Esophagus squamous epithelium (tissue), 5 donors: ENCODE results near the gene EGFR. TPM values are rescaled to one million over a fixed set of nuclear protein-coding genes. Genes with fewer than 3 reads are reported as not detected.

Experiments used
- DNase-seq: peaks from one replicate; lab custom pipeline; 2025; lab: John Stamatoyannopoulos, UW
- H3K27ac ChIP-seq, 4 donors: fragments of 200-600 bp; sonication (generic); one replicate each; pipeline ENCODE4 v1.5.1; 2016 to 2019; ENCODE audit warnings: mild to moderate bottlenecking in 1 of 4
- H3K27me3 ChIP-seq, 4 donors: fragments of 200-600 bp; sonication (generic); 1 replicate in 3 of 4; 2 replicates in 1 of 4; pipeline versions ENCODE4 v1.5.1 to v1.6.0; 2017 to 2021; ENCODE audit warnings: antibody characterized with exemption in 1 of 4
- H3K36me3 ChIP-seq, 3 donors: fragments of 200-600 bp; sonication (generic); one replicate each; pipeline ENCODE4 v1.5.1; 2016 to 2019
- H3K4me1 ChIP-seq, 3 donors: fragments of 200-600 bp; sonication (generic); one replicate each; pipeline ENCODE4 v1.5.1; 2017 to 2019
- H3K4me3 ChIP-seq, 4 donors: fragments of 200-600 bp; sonication (generic); 1 replicate in 3 of 4; 2 replicates in 1 of 4; pipeline ENCODE4 v1.5.1; 2016 to 2019; ENCODE audit warnings: mild to moderate bottlenecking in 2 of 4, moderate library complexity in 1 of 4
- H3K9me3 ChIP-seq, 3 donors: fragments of 200-600 bp; sonication (generic); one replicate each; pipeline ENCODE4 v1.5.1; 2016 to 2019
- POLR2A ChIP-seq, 4 donors: fragments of 450-650 bp; IDR thresholded peaks; one replicate each; pipeline ENCODE4 v1.6.1; 2017; ENCODE audit warnings: antibody characterized with exemption in 4 of 4, mild to moderate bottlenecking in 4 of 4, moderate library complexity in 3 of 4
- WGBS, 2 donors: methylation state at CpG; one replicate each; pipeline ENCODE4 v1.1.5; 2018; 5-methylcytosine and 5-hydroxymethylcytosine counted together
- intact Hi-C: fragments of 100-400 bp; cut with DNase I; formaldehyde crosslinking; loops from one replicate; pipeline ENCODE4 v1.15.0; 2022
- total RNA-seq, 4 donors: library from RNA; depleted of rRNA; stranded (reverse); fragments of >200 nt; gene quantifications; one replicate each; pipeline ENCODE4 v1.1.0, GENCODE V29; 2016
- TF ChIP-seq, protein P1 (sequence below), 6 experiments: fragments of 450-650 bp in 4 of 6; fragments of 200-600 bp in 2 of 6; sonication (generic) in 2 of 6; IDR thresholded peaks; one replicate each; pipeline ENCODE4 v1.5.1; 2016 to 2019; ENCODE audit warnings: antibody characterized with exemption in 6 of 6, mild to moderate bottlenecking in 4 of 6, moderate library complexity in 4 of 6
- donor health status: DM: yes; HTN: yes; CAD: no.

The EGFR gene
- total RNA-seq, 4 donors from 2014 or later = 66.1 to 108 (median 72.3) TPM

DNA sequence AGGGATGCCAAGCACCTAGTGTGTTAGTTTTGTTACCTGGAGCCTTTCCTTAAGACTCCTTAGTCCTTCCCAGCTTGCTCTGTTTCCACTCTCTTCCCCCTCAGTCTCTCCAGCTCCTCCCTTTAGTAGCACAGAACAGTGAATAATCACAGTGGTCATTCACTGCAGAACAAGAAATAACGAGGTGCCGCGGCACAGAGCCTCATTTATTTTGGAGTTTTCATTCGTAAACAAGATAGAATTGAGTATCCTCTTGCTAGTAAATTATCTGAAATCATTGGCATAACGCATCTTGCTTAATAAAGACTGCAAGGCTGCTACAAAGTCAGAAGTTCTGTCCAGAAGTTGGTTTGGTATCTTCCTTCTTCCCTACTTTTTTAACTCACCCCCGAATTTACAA is 217.0 kb downstream of the EGFR start:
- Histone ChIP-seq H3K36me3 (no peaks in the 10 kb centered on the region), H3K4me1 (no peaks in the 10 kb centered on the region), H3K27me3 (peaks cover 0 to 46% (median 0%) of the 10 kb centered on the region in 4 donors), H3K9me3 (no peaks in the 10 kb centered on the region), H3K27ac (no peak overlapping the region), H3K4me3 (no peak overlapping the region)
- WGBS, 2 donors = 81 to 88% methylated on average over 6 of the region's 6 CpGs
- intact Hi-C loops = no loop called here
- TF ChIP-seq, protein P1, sequence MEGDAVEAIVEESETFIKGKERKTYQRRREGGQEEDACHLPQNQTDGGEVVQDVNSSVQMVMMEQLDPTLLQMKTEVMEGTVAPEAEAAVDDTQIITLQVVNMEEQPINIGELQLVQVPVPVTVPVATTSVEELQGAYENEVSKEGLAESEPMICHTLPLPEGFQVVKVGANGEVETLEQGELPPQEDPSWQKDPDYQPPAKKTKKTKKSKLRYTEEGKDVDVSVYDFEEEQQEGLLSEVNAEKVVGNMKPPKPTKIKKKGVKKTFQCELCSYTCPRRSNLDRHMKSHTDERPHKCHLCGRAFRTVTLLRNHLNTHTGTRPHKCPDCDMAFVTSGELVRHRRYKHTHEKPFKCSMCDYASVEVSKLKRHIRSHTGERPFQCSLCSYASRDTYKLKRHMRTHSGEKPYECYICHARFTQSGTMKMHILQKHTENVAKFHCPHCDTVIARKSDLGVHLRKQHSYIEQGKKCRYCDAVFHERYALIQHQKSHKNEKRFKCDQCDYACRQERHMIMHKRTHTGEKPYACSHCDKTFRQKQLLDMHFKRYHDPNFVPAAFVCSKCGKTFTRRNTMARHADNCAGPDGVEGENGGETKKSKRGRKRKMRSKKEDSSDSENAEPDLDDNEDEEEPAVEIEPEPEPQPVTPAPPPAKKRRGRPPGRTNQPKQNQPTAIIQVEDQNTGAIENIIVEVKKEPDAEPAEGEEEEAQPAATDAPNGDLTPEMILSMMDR (IDR thresholded peaks at IDR 0.05) = no peak
- TF ChIP-seq POLR2A (IDR thresholded peaks at IDR 0.05) = no peak
- no peak for DNase-seq

DNA sequence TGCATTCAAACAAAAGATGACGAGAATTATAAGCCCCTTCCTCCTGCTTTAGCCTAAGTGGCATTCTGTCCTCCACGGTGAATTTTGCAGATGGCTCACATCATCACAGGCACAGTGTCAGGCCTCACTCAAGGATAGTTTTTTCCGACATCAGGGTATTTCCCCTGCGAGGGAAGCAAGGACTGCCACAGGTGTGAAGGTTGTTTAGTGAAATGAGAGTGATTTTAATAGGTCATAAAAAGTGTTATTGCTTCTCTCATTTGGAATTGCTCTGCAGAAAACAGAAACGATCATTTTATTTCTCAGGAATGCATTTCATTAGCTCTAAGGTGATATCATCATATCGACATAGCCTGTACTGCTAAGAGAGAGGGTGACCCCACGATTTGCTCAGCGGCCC is 217.7 kb downstream of the EGFR start:
- no peak overlapping the region for H3K4me3 ChIP-seq
- H3K9me3 ChIP-seq = no peaks in the 10 kb centered on the region
- intact Hi-C loops = no loop called here
- no peaks in the 10 kb centered on the region for H3K36me3 ChIP-seq
- WGBS, 2 donors = 70 to 73% methylated on average over 8 of the region's 8 CpGs
- H3K4me1 ChIP-seq = no peaks in the 10 kb centered on the region
- DNase-seq = no peak
- no peak overlapping the region for H3K27ac ChIP-seq
- TF ChIP-seq, protein P1 (IDR thresholded peaks at IDR 0.05) = no peak
- no peak for TF ChIP-seq POLR2A (IDR thresholded peaks at IDR 0.05)
- peaks cover 0 to 39% (median 0%) of the 10 kb centered on the region in 4 donors for H3K27me3 ChIP-seq

DNA sequence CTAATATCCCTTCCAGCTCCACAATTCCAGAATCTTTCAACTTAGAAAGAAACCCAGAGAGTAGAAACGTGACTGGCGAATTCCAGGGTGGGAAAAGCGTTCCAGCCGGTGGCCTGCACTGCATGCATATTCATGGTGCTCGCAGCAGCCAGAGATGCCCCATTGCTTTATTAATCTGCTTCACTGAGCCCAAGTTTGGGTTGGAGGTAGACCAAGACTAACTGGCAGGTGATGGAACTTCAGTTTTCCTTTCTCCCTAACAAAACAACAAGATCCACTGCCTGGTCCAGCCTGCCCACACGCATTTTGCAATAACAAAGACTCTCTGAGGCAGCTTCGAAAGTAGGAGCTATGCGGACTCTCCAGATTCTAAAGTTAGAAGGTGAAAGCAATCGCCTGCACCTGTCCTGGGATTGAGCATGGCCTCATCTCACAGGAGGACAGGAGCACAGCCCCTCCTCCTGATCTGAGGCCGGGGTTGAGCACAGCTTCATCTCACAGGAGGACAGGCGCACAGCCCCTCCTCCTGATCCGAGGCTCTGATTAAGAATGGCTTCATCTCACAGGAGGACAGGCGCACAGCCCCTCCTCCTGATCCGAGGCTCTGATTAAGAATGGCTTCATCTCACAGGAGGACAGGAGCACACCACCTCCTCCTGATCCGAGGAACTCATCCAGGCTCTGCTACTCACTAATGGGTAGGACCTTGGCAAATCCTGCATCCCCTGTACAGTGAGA is 218.5 kb downstream of the EGFR start:
- 73 to 77% methylated on average over 7 to 10 of the region's 15 CpGs for WGBS, 2 donors
- Histone ChIP-seq H3K27ac (no peak overlapping the region), H3K36me3 (no peaks in the 10 kb centered on the region), H3K9me3 (no peaks in the 10 kb centered on the region), H3K27me3 (peaks cover 0 to 32% (median 0%) of the 10 kb centered on the region in 4 donors), H3K4me3 (no peak overlapping the region), H3K4me1 (no peaks in the 10 kb centered on the region)
- no peak for DNase-seq
- intact Hi-C loops = no loop called here
- TF ChIP-seq, protein P1 (IDR thresholded peaks at IDR 0.05) = no peak
- no peak for TF ChIP-seq POLR2A (IDR thresholded peaks at IDR 0.05)

DNA sequence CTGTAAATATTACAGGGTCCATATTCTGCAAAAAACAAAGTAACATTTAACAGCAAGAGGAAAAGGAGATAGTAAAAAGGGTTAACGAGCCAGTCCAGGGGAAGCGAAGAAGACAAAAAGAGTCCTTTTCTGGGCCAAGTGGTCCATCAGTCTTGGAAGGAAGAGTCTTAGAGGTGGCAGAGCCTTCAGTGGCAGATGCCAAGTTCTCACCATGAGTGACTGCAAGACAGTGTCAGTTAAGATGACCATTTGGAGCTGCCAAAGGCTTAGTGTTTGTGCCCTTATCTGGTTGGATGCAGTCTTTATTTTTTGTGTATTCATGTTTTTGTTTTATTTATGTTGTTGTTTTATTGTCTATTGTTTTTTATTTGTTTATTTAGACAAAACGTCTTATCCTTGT is 220.6 kb downstream of the EGFR start:
- no peak overlapping the region for H3K4me3 ChIP-seq
- H3K36me3 ChIP-seq = no peaks in the 10 kb centered on the region
- intact Hi-C loops = no loop called here
- H3K27ac ChIP-seq = no peak overlapping the region
- H3K9me3 ChIP-seq = no peaks in the 10 kb centered on the region
- 59 to 62% methylated on average over 3 of the region's 3 CpGs for WGBS, 2 donors
- DNase-seq = no peak
- TF ChIP-seq, protein P1 (IDR thresholded peaks at IDR 0.05) = no peak
- no peak for TF ChIP-seq POLR2A (IDR thresholded peaks at IDR 0.05)
- peaks cover 0 to 18% (median 0%) of the 10 kb centered on the region in 4 donors for H3K27me3 ChIP-seq
- H3K4me1 ChIP-seq = no peaks in the 10 kb centered on the region

- intact Hi-C loops = no loop called here
- Histone ChIP-seq H3K27ac (no peak overlapping the region), H3K4me3 (no peak overlapping the region), H3K36me3 (no peaks in the 10 kb centered on the region), H3K9me3 (no peaks in the 10 kb centered on the region), H3K27me3 (peaks cover 0 to 18% (median 0%) of the 10 kb centered on the region in 4 donors), H3K4me1 (peaks cover 0 to 7% (median 0%) of the 10 kb centered on the region in 3 donors)
- 74 to 89% methylated on average over 12 to 13 of the region's 16 CpGs for WGBS, 2 donors
- no peak for DNase-seq
- TF ChIP-seq, protein P1 (IDR thresholded peaks at IDR 0.05) = no peak
- TF ChIP-seq POLR2A (IDR thresholded peaks at IDR 0.05) = no peak
These were observed 221.8 kb downstream of the EGFR start for GRCh38 chr7:55240418-55241142.
